C4-2B (cell line): ENCODE measurements around the gene CDH23.

Source experiments
- H3K27ac ChIP-seq: fragments of 450-650 bp; 2 replicates; pipeline ENCODE4 v1.5.1; 2017
- ZFX ChIP-seq: fragments of 450-650 bp; IDR thresholded peaks from 2 replicates; pipeline ENCODE4 v1.6.1; 2017
- TF ChIP-seq, protein P1 (sequence below): fragments of 450-650 bp; conservative IDR thresholded peaks from 2 replicates; pipeline ENCODE4 v1.5.1; 2017; ENCODE audit warnings: mild to moderate bottlenecking

CDH23 gene

DNA sequence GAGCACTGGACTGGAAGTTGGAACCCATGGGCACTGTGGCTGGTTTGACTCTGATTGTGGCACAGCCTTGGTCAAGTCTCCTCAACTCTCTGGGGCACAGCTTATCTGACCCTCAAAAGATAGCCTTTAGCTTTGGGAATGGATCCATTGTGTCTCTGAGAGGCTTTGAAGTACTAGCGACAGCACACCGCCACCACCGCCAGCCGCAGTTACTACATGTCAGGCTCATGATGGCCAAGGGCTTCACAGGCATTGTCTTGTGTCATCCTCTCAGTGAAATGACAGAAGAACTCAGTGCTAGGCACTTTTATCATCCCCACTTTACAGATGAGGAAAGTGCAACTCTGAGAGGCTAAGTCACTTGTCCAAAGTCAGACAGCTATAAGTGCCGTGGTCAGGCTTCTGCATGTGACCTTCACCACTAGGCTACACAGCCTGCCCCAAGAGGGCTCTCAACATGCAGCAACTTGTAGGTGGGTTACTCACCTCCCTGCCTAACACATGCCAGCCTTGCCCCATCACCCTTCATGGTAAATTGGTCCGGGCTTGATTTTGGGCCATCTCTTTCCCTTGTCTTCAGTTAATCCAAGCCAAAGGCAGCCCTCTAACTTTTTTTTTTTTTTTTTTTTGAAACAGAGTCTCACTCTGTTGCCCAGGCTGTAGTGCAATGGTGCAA, 278.7 kb downstream of the CDH23 start:
- TF ChIP-seq, protein P1, sequence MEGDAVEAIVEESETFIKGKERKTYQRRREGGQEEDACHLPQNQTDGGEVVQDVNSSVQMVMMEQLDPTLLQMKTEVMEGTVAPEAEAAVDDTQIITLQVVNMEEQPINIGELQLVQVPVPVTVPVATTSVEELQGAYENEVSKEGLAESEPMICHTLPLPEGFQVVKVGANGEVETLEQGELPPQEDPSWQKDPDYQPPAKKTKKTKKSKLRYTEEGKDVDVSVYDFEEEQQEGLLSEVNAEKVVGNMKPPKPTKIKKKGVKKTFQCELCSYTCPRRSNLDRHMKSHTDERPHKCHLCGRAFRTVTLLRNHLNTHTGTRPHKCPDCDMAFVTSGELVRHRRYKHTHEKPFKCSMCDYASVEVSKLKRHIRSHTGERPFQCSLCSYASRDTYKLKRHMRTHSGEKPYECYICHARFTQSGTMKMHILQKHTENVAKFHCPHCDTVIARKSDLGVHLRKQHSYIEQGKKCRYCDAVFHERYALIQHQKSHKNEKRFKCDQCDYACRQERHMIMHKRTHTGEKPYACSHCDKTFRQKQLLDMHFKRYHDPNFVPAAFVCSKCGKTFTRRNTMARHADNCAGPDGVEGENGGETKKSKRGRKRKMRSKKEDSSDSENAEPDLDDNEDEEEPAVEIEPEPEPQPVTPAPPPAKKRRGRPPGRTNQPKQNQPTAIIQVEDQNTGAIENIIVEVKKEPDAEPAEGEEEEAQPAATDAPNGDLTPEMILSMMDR: no peak
- no peak for TF ChIP-seq ZFX
- no peak overlapping the region for H3K27ac ChIP-seq

DNA sequence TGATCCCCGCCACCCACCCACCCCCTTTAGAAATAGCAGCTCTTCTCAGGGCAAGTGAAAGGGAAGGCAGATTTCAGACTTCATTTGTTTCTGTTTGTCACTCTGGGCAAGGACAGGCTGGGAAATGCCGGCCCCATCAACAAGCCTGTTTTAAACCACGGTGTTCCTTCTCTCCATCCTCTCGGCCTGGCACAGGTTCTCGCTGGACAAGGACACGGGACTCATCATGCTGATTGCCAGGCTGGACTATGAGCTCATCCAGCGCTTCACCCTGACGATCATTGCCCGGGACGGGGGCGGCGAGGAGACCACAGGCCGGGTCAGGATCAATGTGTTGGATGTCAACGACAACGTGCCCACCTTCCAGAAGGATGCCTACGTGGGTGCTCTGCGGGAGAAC, 280.5 kb downstream of the CDH23 start:
- H3K27ac ChIP-seq: no peak overlapping the region
- TF ChIP-seq, protein P1: no peak
- TF ChIP-seq ZFX: no peak

DNA sequence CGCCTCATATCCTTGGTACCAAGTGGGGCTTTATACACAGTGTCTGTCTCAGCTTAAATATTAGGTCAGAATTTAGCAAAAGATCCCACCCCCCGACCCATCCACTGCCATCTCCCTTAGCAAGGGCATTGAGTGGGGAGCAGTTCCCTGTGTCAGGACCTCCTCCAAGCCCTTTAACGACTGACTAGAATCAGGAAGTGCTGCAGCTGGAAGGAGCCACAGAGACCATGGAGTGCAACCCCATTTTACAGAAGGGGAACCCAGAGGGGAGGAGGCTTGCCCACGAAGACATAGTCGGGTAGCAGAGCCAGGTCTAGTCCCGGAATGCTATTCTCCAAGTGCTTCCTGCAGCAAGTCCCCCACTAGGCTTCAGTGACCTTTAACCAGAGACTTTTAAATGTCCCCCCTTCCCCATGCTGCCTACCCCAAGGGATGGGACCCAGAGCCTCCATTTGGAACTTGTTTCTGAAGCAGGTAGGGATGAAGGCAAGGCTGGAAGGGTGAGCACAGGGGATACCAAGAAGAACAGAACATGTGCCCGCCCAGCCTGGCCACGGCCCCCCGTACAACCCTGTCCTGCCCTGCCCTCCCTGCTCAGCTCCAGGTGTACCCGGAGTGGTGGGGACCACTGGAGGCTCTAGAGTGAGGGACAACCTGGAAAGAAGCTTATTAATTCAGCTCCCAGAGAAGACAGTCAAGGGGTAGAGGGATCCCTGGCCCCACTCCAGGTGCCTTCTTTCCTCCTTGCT, 281.5 kb downstream of the CDH23 start:
- H3K27ac ChIP-seq: no peak overlapping the region
- TF ChIP-seq, protein P1: no peak
- TF ChIP-seq ZFX: no peak

DNA sequence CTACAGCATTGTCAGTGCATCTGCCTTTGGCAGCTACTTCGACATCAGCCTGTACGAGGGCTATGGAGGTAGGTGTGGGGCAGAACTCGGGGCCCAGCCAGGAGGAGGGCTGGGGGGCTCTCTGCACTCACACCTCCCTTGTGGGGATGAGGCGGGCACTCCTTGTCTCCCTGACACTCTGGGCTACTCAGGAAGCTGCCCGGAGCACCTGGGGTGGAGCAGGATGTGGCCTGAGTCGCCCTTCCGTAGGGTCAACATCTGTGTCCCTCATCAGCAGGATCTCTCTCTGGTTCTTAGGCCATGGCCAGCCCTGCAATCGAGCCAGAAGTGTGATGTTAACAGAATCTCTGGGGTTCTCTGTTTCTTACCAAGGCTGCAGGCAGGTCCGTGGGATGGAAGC, 282.7 kb downstream of the CDH23 start:
- no peak overlapping the region for H3K27ac ChIP-seq
- TF ChIP-seq ZFX: no peak
- TF ChIP-seq, protein P1: no peak

DNA sequence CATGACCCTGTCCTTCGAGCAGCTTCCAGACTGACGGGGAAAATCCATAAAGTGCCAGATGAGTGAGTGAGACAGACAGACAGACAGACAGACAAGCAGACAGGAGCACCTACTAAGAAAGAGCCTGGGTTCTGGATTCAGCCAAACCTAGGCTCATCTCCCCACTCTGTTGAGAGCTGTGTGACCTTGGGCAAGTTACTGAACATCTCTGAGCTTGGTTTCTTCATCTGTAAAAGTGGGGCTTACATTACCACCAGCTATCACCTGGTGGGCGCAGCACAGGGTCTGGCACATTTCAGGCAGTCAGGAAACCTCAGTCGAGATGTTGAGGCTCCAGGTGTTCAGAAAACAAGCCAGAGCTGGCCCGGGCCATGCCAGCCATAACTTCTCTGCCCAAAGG, 285.3 kb downstream of the CDH23 start:
- H3K27ac ChIP-seq: no peak overlapping the region
- no peak for TF ChIP-seq ZFX
- TF ChIP-seq, protein P1: no peak

DNA sequence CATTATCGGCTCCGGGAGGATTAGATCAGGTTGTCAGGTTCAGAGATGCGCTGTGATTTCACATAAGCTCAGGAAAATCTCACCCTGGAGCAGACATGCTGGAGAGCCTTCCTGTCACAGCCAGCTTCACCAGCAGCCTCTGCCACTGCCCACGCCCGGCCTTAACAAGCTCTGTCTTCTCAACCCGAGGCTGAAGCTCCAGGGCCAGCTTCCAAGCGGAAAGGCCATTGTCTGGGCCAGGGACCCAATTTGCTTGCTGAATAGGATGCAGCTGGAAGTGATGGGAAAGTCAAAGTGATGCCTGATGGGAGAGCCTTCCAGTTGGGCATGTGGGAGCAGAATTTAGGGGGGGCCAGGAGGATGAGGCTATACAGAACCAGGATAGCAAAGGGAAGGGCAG, 286.6 kb downstream of the CDH23 start:
- H3K27ac ChIP-seq: no peak overlapping the region
- no peak for TF ChIP-seq ZFX
- TF ChIP-seq, protein P1: no peak

DNA sequence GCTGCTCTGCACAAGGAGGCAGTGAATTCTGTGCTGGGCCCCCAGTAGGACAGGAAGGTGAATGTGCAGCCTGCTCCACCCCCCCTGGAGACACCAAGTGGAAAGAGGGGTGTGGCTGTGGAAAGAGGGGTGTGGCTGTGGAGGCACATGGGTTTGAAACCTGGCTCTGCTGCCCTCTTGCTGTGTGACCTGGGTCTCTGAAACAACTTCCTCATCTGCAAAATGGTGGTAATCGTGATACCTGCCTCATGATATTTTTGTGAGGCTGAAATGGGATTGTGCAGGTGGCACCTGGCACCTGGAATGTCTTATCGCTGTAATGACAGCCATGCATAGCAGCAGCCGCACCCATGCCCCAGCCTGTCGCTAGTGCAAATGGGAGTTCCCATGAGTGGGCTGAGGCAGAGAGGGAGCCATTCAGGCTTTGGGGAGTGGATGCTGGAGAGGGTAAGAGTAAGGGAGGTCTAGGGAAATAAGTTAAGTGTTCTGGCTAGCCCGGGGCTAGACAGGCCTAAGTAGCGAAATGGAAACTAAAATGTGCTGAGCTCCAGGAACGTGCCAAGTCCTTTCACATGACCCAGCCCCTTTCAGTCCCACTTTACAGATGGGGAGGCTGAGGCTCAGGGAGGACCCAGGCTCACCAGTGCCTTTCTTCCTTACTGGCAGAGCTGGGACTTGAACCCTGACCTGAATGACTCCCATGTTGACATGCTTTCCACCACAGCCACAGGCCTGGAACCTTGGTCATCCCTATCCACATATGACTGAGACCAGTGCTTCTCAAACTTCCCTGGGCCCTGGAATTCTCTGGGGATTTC, 287.8 kb downstream of the CDH23 start:
- TF ChIP-seq, protein P1: no peak
- no peak overlapping the region for H3K27ac ChIP-seq
